Colon (tissue), 2 donors: ENCODE measurements around the gene LRRC7.

ENCODE experiments used
- FAIRE-seq: peaks from 2 replicates; lab custom pipeline; 2012; peaks lifted over from hg19 to GRCh38; lab: Jason Lieb, UNC
- donor health status: control.
- donor health status: control.

LRRC7 gene

GRCh38 chr1:69589799-69590198, 22.1 kb downstream of the LRRC7 start:
- FAIRE-seq = no peak

- no peak for FAIRE-seq
Observed at GRCh38 chr1:69592341-69592740, 24.6 kb downstream of the LRRC7 start.

- no peak for FAIRE-seq
Observed at GRCh38 chr1:69595486-69595885, 27.8 kb downstream of the LRRC7 start.

- no peak for FAIRE-seq
Observed at GRCh38 chr1:69611316-69611715, 43.6 kb downstream of the LRRC7 start.

- FAIRE-seq = no peak
Observed at GRCh38 chr1:69613414-69613813, 45.7 kb downstream of the LRRC7 start.

GRCh38 chr1:69638673-69639072, 71.0 kb downstream of the LRRC7 start:
- no peak for FAIRE-seq

- FAIRE-seq = no peak
Observed at GRCh38 chr1:69639159-69639558, 71.4 kb downstream of the LRRC7 start.

- no peak for FAIRE-seq
Observed at GRCh38 chr1:69643266-69643665, 75.5 kb downstream of the LRRC7 start.

GRCh38 chr1:69645477-69645876, 77.8 kb downstream of the LRRC7 start:
- no peak for FAIRE-seq

- FAIRE-seq = no peak
Observed at GRCh38 chr1:69648486-69648885, 80.8 kb downstream of the LRRC7 start.

GRCh38 chr1:69649383-69649990, 81.8 kb downstream of the LRRC7 start:
- no peak for FAIRE-seq

GRCh38 chr1:69650779-69651178, 83.1 kb downstream of the LRRC7 start:
- FAIRE-seq = no peak

- FAIRE-seq = no peak
Observed at GRCh38 chr1:69651656-69652055, 83.9 kb downstream of the LRRC7 start.

GRCh38 chr1:69657971-69658370, 90.2 kb downstream of the LRRC7 start:
- no peak for FAIRE-seq

- no peak for FAIRE-seq
Observed at GRCh38 chr1:69661686-69662085, 94.0 kb downstream of the LRRC7 start.

- FAIRE-seq = no peak
Observed at GRCh38 chr1:69662321-69662720, 94.6 kb downstream of the LRRC7 start.

- no peak for FAIRE-seq
Observed at GRCh38 chr1:69671363-69672010, 103.8 kb downstream of the LRRC7 start.

- FAIRE-seq = no peak
Observed at GRCh38 chr1:69673321-69673720, 105.6 kb downstream of the LRRC7 start.

GRCh38 chr1:69679965-69680364, 112.2 kb downstream of the LRRC7 start:
- FAIRE-seq = no peak

- no peak for FAIRE-seq
Observed at GRCh38 chr1:69686367-69686984, 118.8 kb downstream of the LRRC7 start.

GRCh38 chr1:69688193-69688592, 120.5 kb downstream of the LRRC7 start:
- FAIRE-seq = no peak

GRCh38 chr1:69691179-69691578, 123.5 kb downstream of the LRRC7 start:
- no peak for FAIRE-seq

- no peak for FAIRE-seq
Observed at GRCh38 chr1:69693921-69694675, 126.4 kb downstream of the LRRC7 start.
